Measurements from ENCODE around the gene MARCHF2.
"Not testable (repeated sequence)": the region's sequence is repeated elsewhere in the genome, so short reads cannot be mapped to it uniquely, and the experiment has no call there.

The MARCHF2 gene, protein sequence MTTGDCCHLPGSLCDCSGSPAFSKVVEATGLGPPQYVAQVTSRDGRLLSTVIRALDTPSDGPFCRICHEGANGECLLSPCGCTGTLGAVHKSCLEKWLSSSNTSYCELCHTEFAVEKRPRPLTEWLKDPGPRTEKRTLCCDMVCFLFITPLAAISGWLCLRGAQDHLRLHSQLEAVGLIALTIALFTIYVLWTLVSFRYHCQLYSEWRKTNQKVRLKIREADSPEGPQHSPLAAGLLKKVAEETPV

DNA sequence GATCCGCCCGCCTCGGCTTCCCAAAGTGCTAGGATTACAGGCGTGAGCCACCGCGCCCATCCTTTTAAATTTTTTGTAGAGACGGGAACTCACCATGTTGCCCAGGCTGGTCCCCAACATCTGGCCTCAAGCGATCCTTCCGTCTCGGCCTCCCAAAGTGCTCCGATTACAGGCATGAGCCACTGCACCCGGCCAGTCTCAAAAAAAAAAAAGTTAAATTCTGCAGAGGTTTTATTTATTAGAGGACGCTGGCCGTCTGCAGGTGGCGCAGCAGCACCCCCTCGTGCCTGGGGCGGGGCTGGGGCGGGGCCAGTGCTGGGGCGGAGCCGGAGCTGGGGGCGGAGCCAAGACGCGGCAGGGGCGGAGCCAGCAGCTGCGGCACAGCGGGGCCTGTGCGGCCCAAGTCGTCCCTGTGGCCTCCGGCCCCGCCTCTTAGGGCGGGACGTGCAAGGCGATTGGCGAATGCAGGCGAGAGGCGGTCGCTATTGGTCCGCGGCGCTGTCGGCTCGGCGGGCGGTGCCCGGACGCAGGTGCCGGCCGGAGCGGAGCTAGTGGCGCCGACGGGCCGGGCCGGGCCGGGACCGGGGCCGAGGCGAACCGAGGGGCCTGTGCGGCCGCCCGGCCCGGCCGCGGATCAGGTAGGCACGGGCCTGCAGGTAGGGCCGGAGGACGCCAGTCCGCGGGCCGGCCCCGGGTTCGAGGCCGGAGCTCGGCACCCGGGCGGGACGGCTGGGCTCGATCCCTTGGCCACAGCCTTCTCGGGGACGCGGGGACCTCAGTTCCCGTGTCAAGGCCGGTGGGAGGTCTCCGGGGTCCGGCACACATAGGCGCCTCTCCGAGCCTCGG lies at the start of gene MARCHF2:
TSS of gene MARCHF2 (plus strand) at position 523 of the 846 bp plus-strand sequence. CDS start 8,536 bp downstream, outside the sequence.
- DNase-seq = peak; percentile 99

DNA sequence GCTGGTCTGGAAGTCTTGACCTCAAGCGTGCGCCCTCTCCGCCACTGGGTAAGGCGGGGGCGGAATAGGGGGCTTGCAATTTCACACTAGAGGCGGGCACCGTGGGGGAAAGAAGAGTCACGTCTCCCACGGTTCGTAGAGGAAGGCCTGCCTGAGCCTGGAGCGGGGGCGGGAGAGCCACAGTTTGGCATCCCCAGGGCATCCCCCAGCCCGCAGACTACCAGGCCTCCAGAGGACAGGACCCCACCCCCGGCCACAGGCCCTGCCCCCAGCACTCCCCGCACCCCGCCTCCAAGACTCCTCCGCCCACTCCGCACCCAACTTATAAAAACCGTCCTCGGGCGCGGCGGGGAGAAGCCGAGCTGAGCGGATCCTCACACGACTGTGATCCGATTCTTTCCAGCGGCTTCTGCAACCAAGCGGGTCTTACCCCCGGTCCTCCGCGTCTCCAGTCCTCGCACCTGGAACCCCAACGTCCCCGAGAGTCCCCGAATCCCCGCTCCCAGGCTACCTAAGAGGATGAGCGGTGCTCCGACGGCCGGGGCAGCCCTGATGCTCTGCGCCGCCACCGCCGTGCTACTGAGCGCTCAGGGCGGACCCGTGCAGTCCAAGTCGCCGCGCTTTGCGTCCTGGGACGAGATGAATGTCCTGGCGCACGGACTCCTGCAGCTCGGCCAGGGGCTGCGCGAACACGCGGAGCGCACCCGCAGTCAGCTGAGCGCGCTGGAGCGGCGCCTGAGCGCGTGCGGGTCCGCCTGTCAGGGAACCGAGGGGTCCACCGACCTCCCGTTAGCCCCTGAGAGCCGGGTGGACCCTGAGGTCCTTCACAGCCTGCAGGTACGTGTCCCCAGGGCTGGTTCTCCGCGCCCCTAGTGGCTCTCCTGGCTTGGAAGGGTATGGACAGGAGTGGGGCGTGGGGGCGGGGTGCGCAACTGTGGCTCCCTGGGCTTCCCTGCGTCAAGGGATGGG lies 49.0 kb upstream of the MARCHF2 start, which contains the start of gene ANGPTL4:
TSS of gene ANGPTL4 (plus strand) at position 353 of the 969 bp plus-strand sequence. CDS start at position 520, 167 bp downstream.
- DNase-seq = peak; percentile 83

DNA sequence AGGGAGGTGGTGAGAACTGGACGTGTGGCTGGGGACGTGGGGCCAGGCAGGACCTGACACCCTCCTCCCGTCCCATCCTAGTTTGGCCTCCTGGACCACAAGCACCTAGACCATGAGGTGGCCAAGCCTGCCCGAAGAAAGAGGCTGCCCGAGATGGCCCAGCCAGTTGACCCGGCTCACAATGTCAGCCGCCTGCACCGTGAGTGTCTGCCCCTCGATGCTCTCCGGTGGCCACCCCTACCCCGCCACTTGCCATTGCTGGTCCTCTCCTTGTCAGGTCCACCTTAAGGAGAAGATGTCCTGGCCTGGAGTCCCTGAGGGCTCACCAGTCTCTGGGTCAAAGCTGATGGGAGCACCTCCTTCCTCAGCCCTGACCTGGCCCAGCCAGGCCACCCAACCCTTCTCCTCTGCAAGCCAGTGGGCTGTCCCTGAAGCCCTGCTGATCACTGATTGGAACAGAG lies 47.0 kb upstream of the MARCHF2 start:
- DNase-seq = no peak

DNA sequence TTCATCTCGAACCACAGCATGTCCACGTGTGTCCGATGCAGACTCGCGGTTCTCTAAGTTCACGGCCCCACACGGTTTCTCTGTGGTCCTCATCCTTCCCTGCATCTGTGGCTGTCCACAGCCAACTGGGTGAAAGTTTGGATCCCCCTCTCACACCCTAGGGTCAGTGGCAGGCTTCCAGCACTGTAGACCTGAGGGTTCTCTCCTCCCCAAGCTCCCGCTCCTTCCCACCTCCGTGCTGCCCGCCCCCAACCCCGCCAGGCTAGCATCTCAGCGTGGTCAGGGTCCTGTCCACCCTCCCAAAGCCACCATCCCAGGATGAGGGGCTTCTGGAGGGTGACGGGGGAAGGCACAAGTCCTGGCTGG lies 46.2 kb upstream of the MARCHF2 start:
- no peak for DNase-seq

DNA sequence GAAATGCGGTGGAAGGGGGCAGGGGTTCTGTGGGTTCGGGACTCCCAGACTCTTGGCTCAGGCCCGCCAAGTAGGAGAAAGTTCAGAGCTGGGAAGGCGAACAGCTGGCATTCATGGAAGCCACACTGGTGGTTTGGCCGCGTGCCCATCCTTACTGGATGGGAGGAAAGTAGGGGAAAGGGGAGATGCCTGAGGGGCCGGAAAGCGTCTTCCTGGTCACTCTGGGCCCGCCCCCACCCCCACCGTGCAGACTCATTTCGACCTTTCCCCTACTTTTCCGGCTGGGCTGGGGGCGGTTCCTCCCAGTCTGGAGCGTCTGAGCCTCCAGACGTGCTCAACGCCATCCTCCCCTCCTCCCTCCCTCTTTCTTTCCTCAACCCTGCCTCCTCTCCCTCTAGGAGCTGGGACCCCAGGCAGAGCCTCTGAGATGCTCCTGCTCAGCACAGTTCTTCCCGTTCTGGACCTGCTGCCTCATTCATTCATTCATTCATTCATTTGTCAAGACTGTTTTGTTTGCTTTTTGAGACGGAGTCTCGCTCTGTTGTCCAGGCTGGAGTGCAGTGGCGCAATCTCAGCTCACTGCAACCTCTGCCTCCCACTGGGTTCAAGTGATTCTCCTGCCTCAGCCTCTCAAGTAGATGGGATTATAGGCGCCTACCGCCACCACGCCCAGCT lies 45.6 kb upstream of the MARCHF2 start:
- DNase-seq = peak; percentile 91

DNA sequence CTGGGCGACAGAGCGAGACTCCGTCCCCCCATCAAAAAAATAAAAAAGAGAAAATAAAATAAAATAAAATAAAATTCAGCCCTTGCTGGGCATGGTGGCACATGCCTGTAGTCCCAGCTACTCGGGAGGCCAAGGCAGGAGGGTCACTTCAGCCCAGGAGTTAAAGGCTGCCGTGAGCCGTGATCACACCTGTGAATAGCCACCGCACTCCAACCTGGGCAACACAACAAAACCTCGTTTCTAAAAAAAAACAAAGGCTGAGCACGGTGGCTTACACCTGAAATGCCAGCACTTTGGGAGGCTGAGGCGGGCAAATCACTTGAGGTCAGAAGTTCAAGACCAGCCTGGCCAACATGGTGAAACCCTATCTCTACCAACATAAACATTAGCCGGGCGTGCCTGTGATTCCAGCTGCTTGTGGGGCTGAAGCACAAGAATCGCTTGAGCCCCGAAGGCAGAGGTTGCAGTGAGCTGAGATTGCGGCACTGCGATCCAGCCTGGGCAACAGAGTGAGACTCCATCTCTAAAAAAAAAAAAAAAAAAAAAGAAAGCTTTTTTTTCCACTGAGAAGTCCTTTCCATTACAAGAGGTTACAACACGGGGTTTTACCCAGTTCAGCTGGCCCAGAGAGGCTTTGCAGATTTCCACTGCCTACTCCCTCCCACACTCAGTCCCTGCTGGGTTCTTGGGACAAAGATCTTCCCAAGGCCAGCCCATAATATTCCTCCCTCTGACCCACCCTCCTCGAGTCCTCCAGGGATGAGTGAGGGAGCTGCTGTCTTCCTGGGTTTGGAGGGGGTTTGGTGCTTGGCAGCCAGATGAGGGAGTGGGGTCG lies 42.7 kb upstream of the MARCHF2 start:
- DNase-seq = no peak

DNA sequence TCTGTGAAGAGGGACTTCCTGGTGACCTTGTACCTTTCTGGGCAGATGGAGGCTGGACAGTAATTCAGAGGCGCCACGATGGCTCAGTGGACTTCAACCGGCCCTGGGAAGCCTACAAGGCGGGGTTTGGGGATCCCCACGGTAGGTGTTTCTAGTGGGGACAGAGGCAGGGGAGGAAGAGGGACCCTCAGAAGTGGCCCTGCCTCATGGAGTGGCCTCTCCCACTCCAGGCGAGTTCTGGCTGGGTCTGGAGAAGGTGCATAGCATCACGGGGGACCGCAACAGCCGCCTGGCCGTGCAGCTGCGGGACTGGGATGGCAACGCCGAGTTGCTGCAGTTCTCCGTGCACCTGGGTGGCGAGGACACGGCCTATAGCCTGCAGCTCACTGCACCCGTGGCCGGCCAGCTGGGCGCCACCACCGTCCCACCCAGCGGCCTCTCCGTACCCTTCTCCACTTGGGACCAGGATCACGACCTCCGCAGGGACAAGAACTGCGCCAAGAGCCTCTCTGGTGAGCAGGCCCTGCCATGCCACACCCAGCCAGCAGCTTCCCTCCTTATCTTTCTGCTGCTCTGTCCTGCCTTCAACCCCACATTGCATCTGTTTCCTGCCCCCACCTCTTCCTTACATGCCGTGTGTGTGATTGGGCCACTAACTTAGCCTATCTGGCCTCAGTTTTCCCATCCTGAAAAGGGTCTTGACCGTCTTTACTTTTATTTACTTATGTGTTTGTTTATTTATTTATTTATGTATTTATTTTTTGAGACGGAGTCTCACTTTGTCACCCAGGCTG lies 41.9 kb upstream of the MARCHF2 start:
- DNase-seq = no peak

DNA sequence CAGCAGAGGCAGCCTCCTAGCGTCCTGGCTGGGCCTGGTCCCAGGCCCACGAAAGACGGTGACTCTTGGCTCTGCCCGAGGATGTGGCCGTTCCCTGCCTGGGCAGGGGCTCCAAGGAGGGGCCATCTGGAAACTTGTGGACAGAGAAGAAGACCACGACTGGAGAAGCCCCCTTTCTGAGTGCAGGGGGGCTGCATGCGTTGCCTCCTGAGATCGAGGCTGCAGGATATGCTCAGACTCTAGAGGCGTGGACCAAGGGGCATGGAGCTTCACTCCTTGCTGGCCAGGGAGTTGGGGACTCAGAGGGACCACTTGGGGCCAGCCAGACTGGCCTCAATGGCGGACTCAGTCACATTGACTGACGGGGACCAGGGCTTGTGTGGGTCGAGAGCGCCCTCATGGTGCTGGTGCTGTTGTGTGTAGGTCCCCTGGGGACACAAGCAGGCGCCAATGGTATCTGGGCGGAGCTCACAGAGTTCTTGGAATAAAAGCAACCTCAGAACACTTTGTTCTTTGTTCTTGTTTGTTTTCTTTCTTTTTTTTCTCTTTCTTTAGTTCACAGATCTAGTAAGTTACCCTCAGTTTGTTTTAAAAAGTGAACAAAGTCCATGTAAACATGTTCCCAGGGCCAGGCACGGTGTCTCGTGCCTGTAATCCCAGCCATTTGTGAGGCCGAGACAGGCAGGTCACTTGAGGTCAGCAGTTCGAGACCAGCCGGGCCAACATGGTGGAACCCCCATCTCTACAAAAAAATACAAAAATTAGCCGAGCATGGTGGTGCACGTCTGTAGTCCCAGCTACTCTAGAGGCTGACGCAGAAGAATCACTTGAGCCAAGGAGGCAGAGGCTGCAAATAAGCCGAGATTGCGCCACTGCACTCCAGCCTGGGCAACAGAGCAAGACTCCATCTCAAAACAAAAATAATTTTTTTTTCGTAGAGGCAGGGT lies 39.0 kb upstream of the MARCHF2 start:
- no peak for DNase-seq

DNA sequence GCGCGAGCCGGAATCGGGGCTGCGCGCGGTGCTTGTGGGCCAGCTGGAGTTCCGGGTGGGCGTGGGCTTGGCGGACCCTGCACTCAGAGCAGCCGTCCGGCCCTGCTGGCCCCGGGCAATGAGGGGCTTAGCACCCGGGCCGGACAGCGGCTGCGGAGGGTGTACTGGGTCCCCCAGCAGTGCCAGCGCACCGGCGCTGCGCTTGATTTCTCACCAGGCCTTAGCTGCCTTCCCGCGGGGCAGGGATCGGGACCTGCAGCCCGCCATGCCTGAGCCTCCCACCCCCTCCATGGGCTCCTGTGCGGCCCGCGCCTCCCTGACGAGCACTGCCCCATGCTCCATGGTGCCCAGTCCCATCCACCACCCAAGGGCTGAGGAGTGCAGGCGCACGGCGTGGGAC lies 37.3 kb upstream of the MARCHF2 start:
- DNase-seq = not testable (repeated sequence)

DNA sequence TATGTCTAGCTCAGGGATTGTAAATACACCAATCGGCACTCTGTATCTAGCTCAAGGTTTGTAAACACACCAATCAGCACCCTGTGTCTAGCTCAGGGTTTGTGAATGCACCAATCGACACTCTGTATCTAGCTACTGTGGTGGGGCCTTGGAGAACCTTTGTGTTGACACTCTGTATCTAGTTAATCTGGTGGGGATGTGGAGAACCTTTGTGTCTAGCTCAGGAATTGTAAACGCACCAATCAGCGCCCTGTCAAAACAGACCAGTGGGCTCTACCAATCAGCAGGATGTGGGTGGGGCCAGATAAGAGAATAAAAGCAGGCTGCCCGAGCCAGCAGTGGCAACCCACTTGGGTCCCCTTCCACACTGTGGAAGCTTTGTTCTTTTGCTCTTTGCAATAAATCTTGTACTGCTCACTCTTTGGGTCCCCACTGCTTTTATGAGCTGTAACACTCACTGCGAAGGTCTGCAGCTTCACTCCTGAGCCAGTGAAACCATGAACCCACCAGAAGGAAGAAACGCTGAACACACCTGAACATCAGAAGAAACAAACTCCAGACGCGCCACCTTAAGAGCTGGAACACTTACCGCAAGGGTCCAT lies 36.6 kb upstream of the MARCHF2 start:
- not testable (repeated sequence) for DNase-seq

DNA sequence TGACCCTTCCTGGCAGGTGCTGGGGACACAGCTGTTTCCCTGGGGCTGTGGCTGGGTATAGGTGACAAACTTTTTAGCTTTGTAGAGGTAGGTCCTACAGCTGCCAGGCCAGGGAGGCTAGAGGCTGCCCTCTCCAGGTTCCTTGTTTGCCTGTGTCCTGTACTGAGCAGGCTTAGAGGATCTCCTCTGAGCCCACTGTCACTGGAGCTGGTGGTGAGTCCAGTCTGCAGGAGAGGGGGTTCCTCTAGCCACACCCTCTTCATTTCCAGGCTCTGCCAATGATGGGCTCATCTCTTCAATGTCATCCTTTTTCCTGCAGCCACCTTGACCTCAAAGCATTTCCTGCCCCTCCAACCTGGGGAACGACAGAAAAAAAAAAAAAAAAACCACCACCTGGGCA lies 35.5 kb upstream of the MARCHF2 start:
- DNase-seq = no peak

DNA sequence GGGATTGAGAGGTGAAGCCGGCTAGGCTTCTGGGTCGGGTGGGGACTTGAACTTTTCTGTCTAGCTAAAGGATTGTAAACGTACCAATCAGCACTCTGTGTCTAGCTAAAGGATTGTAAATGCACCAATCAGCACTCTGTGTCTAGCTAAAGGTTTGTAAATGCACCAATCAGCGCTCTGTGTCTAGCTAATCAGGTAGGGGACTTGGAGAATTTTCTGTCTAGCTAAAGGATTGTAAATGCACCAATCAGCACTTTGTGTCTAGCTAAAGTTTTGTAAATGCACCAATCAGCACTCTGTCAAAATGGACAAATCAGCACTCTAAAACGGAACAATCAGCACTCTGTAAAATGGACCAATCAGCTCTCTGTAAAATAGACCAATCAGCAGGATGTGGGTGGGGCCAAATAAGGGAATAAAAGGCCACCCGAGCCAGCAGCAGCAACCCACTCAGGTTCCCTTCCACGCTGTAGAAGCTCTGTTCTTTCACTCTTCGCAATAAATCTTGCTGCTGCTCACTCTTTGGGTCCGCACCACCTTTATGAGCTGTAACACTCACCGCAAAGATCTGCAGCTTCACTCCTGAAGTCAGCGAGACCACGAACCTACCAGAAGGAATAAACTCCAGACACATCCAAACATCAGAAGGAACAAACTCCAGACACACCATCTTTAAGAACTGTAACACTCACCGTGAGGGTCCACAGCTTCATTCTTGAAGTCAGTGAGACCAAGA lies 33.8 kb upstream of the MARCHF2 start:
- not testable (repeated sequence) for DNase-seq

DNA sequence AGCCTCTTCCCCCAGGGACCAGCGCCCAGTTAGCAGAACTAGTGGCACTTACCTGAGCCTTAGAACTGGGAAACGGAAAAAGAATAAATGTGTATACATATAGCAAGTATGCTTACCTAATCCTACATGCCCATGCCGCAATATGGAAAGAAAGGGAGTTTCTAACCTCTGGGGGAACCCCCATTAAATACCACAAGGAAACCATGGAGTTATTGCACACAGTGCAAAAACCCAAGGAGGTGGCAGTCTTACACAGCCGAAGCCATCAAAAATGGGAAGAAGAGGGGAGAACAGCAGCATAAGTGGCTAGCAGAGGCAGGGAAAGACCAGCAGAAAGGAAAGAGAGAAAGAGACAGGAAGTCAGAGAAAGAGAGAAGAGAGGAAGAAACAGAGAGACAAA lies 28.5 kb upstream of the MARCHF2 start:
- DNase-seq = not testable (repeated sequence)

DNA sequence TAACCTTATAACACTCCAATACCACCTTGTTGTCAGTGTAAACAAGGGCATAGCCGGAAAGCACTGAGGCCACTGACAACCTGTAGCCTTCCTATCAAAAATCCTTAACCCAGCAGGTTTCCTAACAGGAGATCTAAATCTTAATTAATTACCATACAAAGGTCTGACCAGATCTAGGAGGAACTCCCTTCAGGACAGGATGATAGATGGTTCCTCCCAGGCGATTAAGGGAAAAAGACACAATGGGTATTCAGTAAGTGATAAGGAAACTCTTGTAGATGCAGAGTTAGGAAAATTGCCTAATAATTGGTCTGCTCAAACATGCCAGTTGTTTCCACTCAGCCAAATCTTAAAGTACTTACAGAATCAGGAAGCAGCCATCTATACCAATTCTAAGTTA lies 28.0 kb upstream of the MARCHF2 start:
- DNase-seq = not testable (repeated sequence)

DNA sequence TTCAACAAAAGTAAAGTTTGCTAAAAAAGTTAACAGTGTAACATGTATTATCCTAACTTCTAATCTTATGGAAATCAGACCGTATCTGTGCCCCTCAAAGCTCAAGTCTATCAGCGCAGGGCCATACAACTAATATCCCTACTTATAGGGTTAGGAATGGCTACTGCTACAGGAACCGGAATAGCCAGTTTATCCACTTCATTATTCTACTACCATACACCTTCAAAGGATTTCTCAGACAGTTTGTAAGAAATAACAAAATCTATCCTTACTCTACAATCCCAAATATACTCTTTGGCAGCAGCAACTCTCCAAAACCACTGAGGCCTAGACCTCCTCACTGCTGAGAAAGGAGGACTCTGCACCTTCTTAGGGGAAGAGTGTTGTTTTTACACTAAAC lies 27.5 kb upstream of the MARCHF2 start:
- not testable (repeated sequence) for DNase-seq

DNA sequence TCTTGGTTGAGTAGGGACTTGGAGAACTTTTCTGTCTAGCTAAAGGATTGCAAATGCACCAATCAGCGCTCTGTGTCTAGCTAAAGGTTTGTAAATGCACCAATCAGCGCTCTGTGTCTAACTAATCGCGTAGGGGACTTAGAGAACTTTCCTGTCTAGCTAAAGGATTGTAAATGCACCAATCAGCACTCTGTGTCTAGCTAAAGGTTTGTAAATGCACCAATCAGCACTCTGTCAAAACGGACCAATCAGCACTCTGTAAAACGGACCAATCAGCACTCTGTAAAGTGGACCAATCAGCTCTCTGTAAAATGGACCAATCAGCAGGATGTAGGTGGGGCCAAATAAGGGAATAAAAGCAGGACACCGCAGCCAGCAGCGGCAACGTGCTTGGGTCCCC lies 26.7 kb upstream of the MARCHF2 start:
- not testable (repeated sequence) for DNase-seq

DNA sequence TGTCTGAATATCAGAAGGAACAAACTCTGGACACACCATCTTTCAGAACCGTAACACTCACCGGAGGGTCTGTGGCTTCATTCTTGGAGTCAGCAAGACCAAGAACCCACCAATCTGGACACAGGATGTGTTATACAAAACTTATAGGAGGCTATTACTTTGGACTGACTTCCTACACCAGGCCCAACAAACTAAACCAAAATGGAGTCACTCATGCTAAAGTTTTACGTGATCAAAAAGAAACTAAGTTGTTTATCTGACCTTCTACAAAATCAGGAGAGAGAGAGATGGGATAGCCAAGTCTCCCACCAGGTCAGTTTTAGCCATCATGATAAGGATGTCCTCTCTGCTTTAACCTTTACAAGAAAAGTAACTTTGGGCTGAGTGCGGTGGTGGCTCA lies 26.1 kb upstream of the MARCHF2 start:
- DNase-seq = no peak
